ENCODE data around the gene TPST2. TPM values are rescaled to one million over a fixed set of nuclear protein-coding genes. Genes with fewer than 3 reads are reported as not detected.
"Not testable (repeated sequence)": the region's sequence is repeated elsewhere in the genome, so short reads cannot be mapped to it uniquely, and the experiment has no call there.

TPST2 gene
- total and polyA plus RNA-seq, 5 donors, result 27.6 to 55.2 (median 33.8) TPM

DNA sequence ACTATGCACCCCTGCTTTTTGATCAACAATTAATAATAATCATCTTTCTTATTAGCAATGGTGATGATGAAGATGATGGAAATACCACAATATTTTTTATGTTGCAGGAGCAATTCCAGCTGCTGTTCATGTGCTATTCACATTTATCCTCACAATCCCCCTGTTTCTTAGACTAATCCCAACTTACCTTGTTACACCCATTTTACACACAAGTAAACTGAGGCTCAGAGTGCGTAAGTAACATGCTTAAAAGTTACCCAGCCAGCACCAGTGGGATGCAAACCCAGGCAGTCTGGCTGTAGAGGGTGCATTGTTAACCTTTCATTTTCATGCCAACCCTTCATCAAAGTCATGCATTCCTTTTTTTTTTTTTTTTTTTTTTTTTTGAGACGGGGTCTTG is 30.3 kb upstream of the TPST2 start:
- Histone ChIP-seq H3K4me1 (ENCODE audit: control insufficient read depth, insufficient read depth, low read length) (no peaks in the 10 kb centered on the region), H3K27ac (ENCODE audit: low read length) (no peak overlapping the region), H3K4me3 (ENCODE audit: low read length) (no peak overlapping the region), H3K9me3 (ENCODE audit: control insufficient read depth, low read length) (no peaks in the 10 kb centered on the region), H3K27me3 (ENCODE audit: control insufficient read depth, insufficient read depth) (no peaks in the 10 kb centered on the region)
- 91% methylated on average over 2 of the region's 2 CpGs for whole genome bisulfite sequencing
- intact Hi-C loops (cut with DNase I), result no loop called here
- no peak for DNase-seq
- ATAC-seq, result no peak

DNA sequence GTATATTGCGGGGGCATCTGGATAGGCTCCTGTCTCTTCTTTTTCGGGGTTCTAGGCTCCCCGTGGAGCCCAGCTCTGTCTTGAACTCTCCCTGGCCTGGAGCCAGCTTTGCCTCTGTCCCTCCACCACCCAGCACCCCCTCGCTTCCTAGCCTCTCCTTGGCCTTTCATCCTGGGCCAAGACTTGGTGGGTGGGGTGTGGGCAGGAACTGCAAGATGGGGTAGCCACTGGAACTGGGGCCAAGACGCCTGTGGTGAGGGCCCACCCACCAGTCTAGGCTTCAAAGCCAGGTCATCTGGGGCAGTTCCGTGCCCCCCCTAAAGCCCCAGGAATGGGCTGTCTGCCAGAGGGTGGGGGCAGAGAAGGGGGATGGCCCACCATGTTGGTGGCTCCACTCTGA is 29.6 kb upstream of the TPST2 start:
- no peak overlapping the region for H3K27ac ChIP-seq (ENCODE audit: low read length)
- 46% methylated on average over 6 of the region's 6 CpGs for WGBS
- H3K27me3 ChIP-seq (ENCODE audit: control insufficient read depth, insufficient read depth), result no peaks in the 10 kb centered on the region
- no peaks in the 10 kb centered on the region for H3K4me1 ChIP-seq (ENCODE audit: control insufficient read depth, insufficient read depth, low read length)
- peak; percentile 66 to 91 for ATAC-seq
- no peaks in the 10 kb centered on the region for H3K9me3 ChIP-seq (ENCODE audit: control insufficient read depth, low read length)
- intact Hi-C loops (cut with DNase I), result no loop called here
- DNase-seq, result peak; percentile 73 to 81 (median 76)
- no peak overlapping the region for H3K4me3 ChIP-seq (ENCODE audit: low read length)

DNA sequence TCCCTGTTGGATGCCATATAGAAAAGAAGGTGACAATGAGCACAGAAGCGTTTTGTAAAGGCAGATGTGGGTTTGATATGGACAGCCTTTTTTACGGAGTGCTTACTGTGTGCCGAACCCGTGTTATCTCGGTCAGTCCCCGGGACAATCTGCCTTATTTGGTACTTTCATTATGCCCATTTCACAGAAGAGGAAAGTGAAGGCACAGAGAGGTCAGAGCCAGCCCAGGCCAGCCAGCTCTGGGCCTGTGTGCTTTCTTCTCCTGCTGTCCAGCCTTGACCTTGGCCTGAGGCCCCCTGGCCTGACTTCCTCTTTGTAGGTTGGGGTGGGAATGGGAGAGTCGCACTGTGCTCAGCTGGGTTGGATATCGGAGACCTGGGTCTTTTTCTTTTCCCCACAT is 28.5 kb upstream of the TPST2 start:
- WGBS, result 85% methylated on average over 8 of the region's 8 CpGs
- Histone ChIP-seq H3K9me3 (ENCODE audit: control insufficient read depth, low read length) (no peaks in the 10 kb centered on the region), H3K27me3 (ENCODE audit: control insufficient read depth, insufficient read depth) (no peaks in the 10 kb centered on the region), H3K4me1 (ENCODE audit: control insufficient read depth, insufficient read depth, low read length) (no peaks in the 10 kb centered on the region), H3K27ac (ENCODE audit: low read length) (no peak overlapping the region), H3K4me3 (ENCODE audit: low read length) (no peak overlapping the region)
- ATAC-seq (peak; percentile 3 to 10), DNase-seq (no peak)
- intact Hi-C loops (cut with DNase I), result no loop called here

DNA sequence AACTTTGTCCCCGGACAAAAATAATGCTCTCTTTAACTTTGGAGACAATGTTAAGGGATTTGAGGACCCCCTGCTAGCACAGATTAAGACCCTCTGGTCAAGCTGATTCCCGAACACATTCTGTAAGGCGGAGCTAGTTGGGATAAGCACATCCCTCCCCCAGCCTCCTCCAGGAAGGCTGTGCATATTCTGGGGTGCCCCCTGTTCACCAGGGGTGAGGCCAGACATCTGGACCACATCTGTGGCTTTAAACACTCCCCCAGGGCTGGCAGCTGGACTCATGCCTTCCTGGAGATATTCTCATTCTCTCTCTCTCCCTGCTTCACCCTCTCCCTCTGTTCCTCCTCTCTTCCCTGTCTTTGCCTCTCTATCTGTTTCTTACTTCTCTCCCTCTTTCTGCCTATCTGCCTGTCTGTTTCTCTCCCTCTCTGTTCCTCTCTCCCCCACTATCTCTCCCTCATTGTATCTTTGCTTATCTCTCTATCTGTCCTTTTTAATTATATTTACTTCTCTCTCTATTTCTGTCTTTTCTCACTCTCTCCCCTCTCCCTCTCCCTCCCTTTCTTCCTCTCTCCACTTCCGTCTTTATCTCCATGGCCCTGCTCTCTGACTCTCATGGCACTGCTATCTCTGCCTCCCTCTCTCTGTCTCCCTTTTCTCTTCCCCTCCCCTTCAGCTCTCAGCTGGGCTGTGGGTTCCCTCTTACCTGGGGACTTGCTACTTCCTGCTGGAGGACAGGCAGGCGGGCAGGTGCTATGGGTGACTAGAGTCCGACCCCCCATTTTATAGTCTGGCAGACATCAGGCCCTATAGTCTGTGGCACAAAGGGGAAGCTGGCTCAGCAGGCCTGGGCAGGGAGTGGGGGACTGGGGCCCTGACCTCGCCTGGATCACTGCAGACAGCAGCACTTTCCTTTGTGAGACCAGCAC is 27.6 kb upstream of the TPST2 start, which contains the start of gene CRYBB1:
TSS of gene CRYBB1 (minus strand) at position 757 of the 929 bp plus-strand sequence. CDS start 1,708 bp downstream, outside the sequence.
- no peaks in the 10 kb centered on the region for H3K27me3 ChIP-seq (ENCODE audit: control insufficient read depth, insufficient read depth)
- no peak within 1 kb of the TSS for H3K27ac ChIP-seq (ENCODE audit: low read length)
- intact Hi-C loops (cut with DNase I), result no loop called here

DNA sequence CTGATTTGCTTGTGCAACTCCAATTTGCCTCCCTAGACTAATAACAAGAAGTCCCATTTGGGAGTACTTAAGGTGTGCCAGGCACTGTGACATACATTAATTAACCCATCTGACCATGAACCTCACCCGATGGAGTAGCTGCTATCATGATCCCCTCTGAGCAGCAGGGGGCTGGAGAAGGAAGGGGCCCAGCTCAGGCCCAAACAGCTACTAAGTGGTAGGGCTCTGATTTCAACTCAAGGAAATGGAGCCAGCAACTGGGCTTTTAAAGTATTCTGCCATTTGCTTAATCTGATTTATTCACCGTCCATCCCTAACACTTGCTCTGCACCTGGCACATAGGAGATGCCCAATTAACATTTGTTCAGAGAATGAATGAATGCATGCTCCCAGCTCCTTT is 26.7 kb upstream of the TPST2 start:
- no peaks in the 10 kb centered on the region for H3K9me3 ChIP-seq (ENCODE audit: control insufficient read depth, low read length)
- H3K4me3 ChIP-seq (ENCODE audit: low read length), result no peak overlapping the region
- no peaks in the 10 kb centered on the region for H3K27me3 ChIP-seq (ENCODE audit: control insufficient read depth, insufficient read depth)
- no peak for ATAC-seq
- intact Hi-C loops (cut with DNase I), result no loop called here
- no peaks in the 10 kb centered on the region for H3K4me1 ChIP-seq (ENCODE audit: control insufficient read depth, insufficient read depth, low read length)
- H3K27ac ChIP-seq (ENCODE audit: low read length), result no peak overlapping the region
- WGBS, result 43% methylated on average over 2 of the region's 2 CpGs
- DNase-seq, result no peak

More for the DNA sequence above, 27.6 kb upstream of the TPST2 start, which contains the start of gene CRYBB1:
- peak; percentile 38 to 78 (median 68) for DNase-seq
- peak; percentile 30 to 55 for ATAC-seq
- no peak within 1 kb of the TSS for H3K4me3 ChIP-seq (ENCODE audit: low read length)
- H3K4me1 ChIP-seq (ENCODE audit: control insufficient read depth, insufficient read depth, low read length), result no peaks in the 10 kb centered on the region
- 64% methylated on average over 7 of the region's 7 CpGs for WGBS
- no peaks in the 10 kb centered on the region for H3K9me3 ChIP-seq (ENCODE audit: control insufficient read depth, low read length)

DNA sequence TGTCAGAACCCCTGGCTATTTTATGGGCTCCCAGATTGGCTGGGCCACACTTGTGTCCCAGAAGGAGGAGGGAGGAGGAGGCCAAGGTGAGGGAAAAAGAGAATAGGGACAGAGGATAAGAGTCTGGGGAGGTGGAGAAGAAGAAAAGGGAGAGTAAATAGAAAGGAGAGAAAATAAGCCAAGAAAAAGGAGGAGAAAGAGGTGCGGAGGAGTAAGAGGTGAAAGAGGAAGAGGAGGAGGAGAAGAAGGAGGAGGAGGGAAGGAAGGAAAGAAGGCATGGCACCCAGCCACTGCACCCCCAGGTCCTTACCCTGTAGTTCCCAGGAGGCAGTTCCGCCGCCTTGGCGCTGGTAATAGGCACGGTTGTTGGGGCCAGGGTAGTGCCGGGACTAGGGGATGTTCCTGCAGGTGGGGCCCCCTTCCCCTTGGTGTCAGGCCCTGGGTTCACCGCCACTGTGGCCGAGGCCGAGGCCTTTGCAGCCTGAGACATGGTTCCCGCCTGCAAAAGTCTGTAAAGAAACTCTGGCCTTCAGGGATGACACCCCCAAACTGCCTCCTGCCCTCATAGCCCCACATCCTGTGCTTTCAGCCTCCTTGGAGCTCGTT is 26.0 kb upstream of the TPST2 start:
- intact Hi-C loops (cut with DNase I), result no loop called here
- Histone ChIP-seq H3K27me3 (ENCODE audit: control insufficient read depth, insufficient read depth) (no peaks in the 10 kb centered on the region), H3K27ac (ENCODE audit: low read length) (no peak overlapping the region), H3K9me3 (ENCODE audit: control insufficient read depth, low read length) (no peaks in the 10 kb centered on the region), H3K4me3 (ENCODE audit: low read length) (no peak overlapping the region), H3K4me1 (ENCODE audit: control insufficient read depth, insufficient read depth, low read length) (no peaks in the 10 kb centered on the region)
- DNase-seq (no peak), ATAC-seq (no peak)
- WGBS, result 64% methylated on average over 11 of the region's 11 CpGs

DNA sequence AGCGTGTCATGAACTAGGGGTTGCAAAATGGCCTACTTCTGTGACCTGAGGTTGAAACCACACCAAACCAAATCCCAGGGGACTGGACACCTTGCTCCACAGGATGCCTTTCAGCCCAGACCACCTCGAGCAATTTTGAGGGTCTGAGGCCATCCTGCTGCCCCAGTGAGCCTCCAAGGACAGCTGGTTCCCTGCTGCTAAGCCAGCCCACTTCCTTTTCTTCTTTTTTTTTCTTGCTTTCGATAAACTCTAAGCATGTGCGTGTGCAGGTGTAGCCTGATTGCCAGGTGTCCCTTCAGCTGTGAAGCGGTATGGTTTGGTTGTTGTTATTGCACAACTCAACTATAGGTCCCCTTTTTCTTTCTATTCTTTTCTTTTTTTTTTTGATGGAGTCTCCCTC is 25.2 kb upstream of the TPST2 start:
- no peaks in the 10 kb centered on the region for H3K27me3 ChIP-seq (ENCODE audit: control insufficient read depth, insufficient read depth)
- WGBS, result 54% methylated on average over 5 of the region's 5 CpGs
- no peak for DNase-seq
- intact Hi-C loops (cut with DNase I), result no loop called here
- H3K9me3 ChIP-seq (ENCODE audit: control insufficient read depth, low read length), result no peaks in the 10 kb centered on the region
- no peak overlapping the region for H3K27ac ChIP-seq (ENCODE audit: low read length)
- no peaks in the 10 kb centered on the region for H3K4me1 ChIP-seq (ENCODE audit: control insufficient read depth, insufficient read depth, low read length)
- no peak for ATAC-seq
- H3K4me3 ChIP-seq (ENCODE audit: low read length), result no peak overlapping the region

DNA sequence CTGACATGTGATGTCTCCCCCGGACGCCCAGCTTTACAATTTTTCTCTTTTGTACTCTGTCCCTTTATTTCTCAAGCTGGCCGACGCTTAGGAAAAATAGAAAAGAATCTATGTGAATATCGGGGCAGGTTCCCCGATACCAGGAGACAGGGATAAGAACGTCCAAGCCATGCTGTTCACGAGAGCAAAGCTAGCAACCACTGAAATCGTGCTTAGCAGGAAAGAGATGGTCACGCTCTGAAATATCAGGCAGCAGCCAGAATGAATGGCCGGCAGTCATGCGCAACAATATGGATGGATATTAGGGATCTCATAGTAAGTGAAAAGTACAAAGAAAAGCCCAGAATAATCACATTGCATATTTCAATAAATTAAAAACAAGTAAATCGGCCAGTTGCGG is 24.4 kb upstream of the TPST2 start:
- H3K9me3 ChIP-seq (ENCODE audit: control insufficient read depth, low read length), result no peaks in the 10 kb centered on the region
- 41% methylated on average over 14 of the region's 14 CpGs for WGBS
- intact Hi-C loops (cut with DNase I), result no loop called here
- H3K27me3 ChIP-seq (ENCODE audit: control insufficient read depth, insufficient read depth), result no peaks in the 10 kb centered on the region
- no peaks in the 10 kb centered on the region for H3K4me1 ChIP-seq (ENCODE audit: control insufficient read depth, insufficient read depth, low read length)
- no peak overlapping the region for H3K27ac ChIP-seq (ENCODE audit: low read length)
- ATAC-seq (no peak), DNase-seq (no peak)
- H3K4me3 ChIP-seq (ENCODE audit: low read length), result no peak overlapping the region

DNA sequence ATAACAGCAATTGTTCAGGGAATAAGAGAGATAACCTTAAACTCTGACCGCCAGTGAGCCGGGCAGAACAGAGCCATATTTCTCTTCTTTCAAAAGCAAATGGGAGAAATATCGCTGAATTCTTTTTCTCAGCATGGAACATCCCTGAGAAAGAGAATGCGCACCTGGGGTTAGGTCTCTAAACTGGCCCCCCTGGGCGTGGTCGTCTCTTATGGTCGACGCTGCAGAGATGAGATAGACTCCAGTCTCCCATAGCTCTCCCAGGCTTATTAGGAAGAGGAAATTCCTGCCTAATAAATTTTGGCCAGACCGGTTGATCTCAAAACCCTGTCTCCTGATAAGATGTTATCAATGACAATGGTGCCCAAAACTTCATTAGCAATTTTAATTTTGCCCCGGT is 23.8 kb upstream of the TPST2 start:
- H3K4me1 ChIP-seq (ENCODE audit: control insufficient read depth, insufficient read depth, low read length); H3K27ac ChIP-seq (ENCODE audit: low read length); intact Hi-C loops (cut with DNase I); ATAC-seq; DNase-seq; H3K9me3 ChIP-seq (ENCODE audit: control insufficient read depth, low read length); H3K27me3 ChIP-seq (ENCODE audit: control insufficient read depth, insufficient read depth); H3K4me3 ChIP-seq (ENCODE audit: low read length): not testable (repeated sequence)
- 10% methylated on average over 10 of the region's 10 CpGs for WGBS

DNA sequence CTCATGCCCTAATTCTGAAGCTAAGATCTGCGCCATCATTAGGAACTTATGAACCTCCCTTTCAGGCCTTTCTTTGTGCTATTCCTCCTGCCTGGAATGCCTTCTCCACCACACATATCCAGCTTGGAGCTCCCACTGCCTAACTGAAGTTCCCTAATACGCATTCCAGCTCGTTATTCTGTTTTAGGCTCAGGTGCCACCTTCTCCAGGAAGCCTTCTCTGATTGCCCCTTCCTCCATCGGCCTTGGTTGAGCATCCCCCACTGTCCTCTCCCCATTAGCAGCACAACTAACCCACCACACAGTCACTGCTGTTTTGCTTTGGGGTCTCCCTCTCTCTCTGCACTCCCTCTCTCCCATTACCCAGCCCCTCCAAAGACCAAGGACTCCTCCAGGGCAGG is 22.7 kb upstream of the TPST2 start:
- H3K27me3 ChIP-seq (ENCODE audit: control insufficient read depth, insufficient read depth), result no peaks in the 10 kb centered on the region
- intact Hi-C loops (cut with DNase I), result no loop called here
- no peak overlapping the region for H3K27ac ChIP-seq (ENCODE audit: low read length)
- H3K4me1 ChIP-seq (ENCODE audit: control insufficient read depth, insufficient read depth, low read length), result no peaks in the 10 kb centered on the region
- ATAC-seq, result no peak
- no peaks in the 10 kb centered on the region for H3K9me3 ChIP-seq (ENCODE audit: control insufficient read depth, low read length)
- DNase-seq, result no peak
- no peak overlapping the region for H3K4me3 ChIP-seq (ENCODE audit: low read length)
- 85% methylated on average over 4 of the region's 4 CpGs for WGBS

DNA sequence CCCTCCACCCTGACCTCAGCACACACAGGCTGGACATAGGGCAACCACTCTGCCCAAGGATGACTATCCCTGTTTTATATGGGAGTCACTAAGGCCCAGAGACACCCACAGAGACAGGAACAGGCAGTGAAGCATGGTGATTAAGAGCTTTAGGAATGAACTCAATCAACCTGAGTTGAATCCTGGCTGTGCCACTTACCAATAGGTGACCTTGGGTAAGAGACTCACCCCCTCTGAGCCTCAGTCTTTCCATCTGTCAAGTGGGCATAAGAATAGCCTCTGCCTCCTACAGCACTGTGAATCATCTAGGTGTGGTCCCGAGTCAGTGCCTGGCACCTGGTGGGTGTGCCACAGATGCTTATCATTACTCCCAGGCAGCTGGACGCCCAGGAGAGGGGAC is 21.1 kb upstream of the TPST2 start:
- Histone ChIP-seq H3K9me3 (ENCODE audit: control insufficient read depth, low read length) (no peaks in the 10 kb centered on the region), H3K4me1 (ENCODE audit: control insufficient read depth, insufficient read depth, low read length) (no peaks in the 10 kb centered on the region), H3K27ac (ENCODE audit: low read length) (no peak overlapping the region), H3K27me3 (ENCODE audit: control insufficient read depth, insufficient read depth) (no peaks in the 10 kb centered on the region), H3K4me3 (ENCODE audit: low read length) (no peak overlapping the region)
- ATAC-seq (peak in 1 of 2 donors; percentile 19), DNase-seq (no peak)
- 80% methylated on average over 2 of the region's 2 CpGs for WGBS
- intact Hi-C loops (cut with DNase I), result no loop called here

Measured in right cardiac atrium (tissue), 5 donors.